ENCODE results near the gene PITPNM1. TPM values are rescaled to one million over a fixed set of nuclear protein-coding genes. Genes with fewer than 3 reads are reported as not detected.
A peak's percentile ranks its signal among the peaks of the same experiment; 100 is the strongest.

Gene PITPNM1
- total and polyA plus RNA-seq, 9 donors: 3.1 to 77.2 (median 6.1) TPM

DNA sequence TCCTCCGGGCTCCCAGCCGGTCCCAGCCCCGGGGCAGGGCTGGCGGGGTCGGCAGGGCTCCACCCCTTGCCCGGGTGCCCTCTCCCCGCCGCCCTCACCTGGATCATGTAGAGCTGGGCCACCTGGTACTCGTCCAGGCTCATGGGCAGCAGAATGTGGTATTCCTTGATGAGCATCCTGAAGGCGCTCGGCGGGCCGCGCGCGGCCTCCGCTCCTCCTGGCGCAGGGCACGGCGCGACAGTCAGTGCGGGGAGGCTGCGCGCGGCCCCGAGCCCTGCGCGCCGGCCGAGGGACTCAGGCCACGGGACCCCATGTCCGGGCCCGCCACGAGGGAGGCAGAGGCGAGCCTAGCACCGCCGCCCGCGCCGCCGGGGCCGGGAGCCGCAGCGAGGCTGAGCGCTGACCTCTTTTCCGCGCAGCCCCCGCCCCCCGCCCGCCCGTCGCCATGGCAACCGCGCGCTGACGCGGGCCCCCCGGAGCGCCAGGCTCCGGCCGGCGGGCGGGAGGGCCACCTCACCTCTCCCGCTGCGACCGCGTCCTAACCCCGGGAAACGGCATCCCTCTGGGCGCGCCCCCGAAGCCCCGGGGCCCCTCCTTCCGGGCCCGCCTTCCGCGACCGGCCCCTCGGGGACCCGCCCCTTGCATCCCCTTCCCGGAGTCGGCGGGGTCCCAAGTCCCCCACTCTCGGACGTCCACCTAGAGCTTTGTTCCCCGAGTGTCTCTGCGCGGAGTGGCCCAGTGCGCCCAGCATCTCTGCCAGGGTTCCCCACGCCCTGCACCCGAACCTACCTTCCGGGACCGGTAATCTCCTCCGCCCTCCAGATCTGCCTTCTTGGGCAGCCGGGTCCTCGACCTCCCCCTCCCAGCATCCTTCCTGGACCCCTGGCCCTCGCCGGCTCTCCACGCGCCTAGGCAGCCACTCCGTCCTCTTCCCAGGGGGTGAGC is 886 bp downstream of the PITPNM1 start:
- Histone ChIP-seq H3K27ac (peak overlapping the region in 1 of 2 donors; percentile 31), H3K9me3 (no peaks in the 10 kb centered on the region), H3K36me3 (no peaks in the 10 kb centered on the region), H3K4me1 (ENCODE audit: insufficient read depth) (peaks cover 13% of the 10 kb centered on the region), H3K27me3 (no peaks in the 10 kb centered on the region), H3K4me3 (peak overlapping the region; percentile 37)
- TF ChIP-seq CTCF (IDR thresholded peaks at IDR 0.05): no peak
- WGBS, 3 donors: 1 to 3% (median 1%) methylated on average over 70 to 101 of the region's 101 CpGs
- intact Hi-C loops (cut with DNase I): loop anchor here in 3 of 4 donors (5.0 to 10.0 kb wide), 3 partner anchors 59 to 147 kb away; partner anchors contain the start of genes CORO1B (in 1 of the 3), PPP1CA (in 1 of the 3) and TBC1D10C (in 1 of the 3)
- DNase-seq: peak in 2 of 5 donors; percentile 62 to 71

- intact Hi-C loops (cut with DNase I): loop anchor here in 3 of 4 donors (5.0 to 10.0 kb wide), 3 partner anchors 59 to 146 kb away; partner anchors contain the start of genes CORO1B (in 1 of the 3), PPP1CA (in 1 of the 3) and TBC1D10C (in 1 of the 3)
- Histone ChIP-seq H3K4me3 (no peak overlapping the region), H3K27me3 (no peaks in the 10 kb centered on the region), H3K9me3 (no peaks in the 10 kb centered on the region), H3K27ac (no peak overlapping the region), H3K4me1 (ENCODE audit: insufficient read depth) (peaks cover 13% of the 10 kb centered on the region), H3K36me3 (no peaks in the 10 kb centered on the region)
- DNase-seq: peak in 1 of 5 donors; percentile 42
- TF ChIP-seq CTCF (IDR thresholded peaks at IDR 0.05): no peak
- no peak for TF ChIP-seq EP300 (IDR thresholded peaks at IDR 0.05)
- no peak for TF ChIP-seq POLR2A (IDR thresholded peaks at IDR 0.05)
- whole genome bisulfite sequencing, 3 donors: 73 to 80% (median 75%) methylated on average over 19 of the region's 19 CpGs
These were observed 1.8 kb downstream of the PITPNM1 start for GRCh38 chr11:67503119-67504004.

- Histone ChIP-seq H3K4me1 (ENCODE audit: insufficient read depth) (peaks cover 10% of the 10 kb centered on the region), H3K4me3 (no peak overlapping the region), H3K9me3 (no peaks in the 10 kb centered on the region), H3K27me3 (no peaks in the 10 kb centered on the region), H3K27ac (no peak overlapping the region), H3K36me3 (no peaks in the 10 kb centered on the region)
- intact Hi-C loops (cut with DNase I): loop anchor here in 3 of 4 donors (5.0 to 10.0 kb wide), 3 partner anchors 58 to 145 kb away; partner anchors contain the start of genes CORO1B (in 1 of the 3), PPP1CA (in 1 of the 3) and TBC1D10C (in 1 of the 3)
- DNase-seq: peak in 1 of 5 donors; percentile 25
- WGBS, 3 donors: 90 to 96% (median 94%) methylated on average over 18 of the region's 18 CpGs
- no peak for TF ChIP-seq CTCF (IDR thresholded peaks at IDR 0.05)
- no peak for TF ChIP-seq EP300 (IDR thresholded peaks at IDR 0.05)
- TF ChIP-seq POLR2A (IDR thresholded peaks at IDR 0.05): no peak
These were observed 2.7 kb downstream of the PITPNM1 start for GRCh38 chr11:67502328-67502979.
